Motor neuron (in vitro differentiated cells): ENCODE data around the gene SLC51A. TPM values are rescaled to one million over a fixed set of nuclear protein-coding genes. Genes with fewer than 3 reads are reported as not detected.
A peak's percentile ranks its signal among the peaks of the same experiment; 100 is the strongest.
"Not testable (repeated sequence)": the region's sequence is repeated elsewhere in the genome, so short reads cannot be mapped to it uniquely, and the experiment has no call there.

ENCODE experiments used
- ATAC-seq, 8 experiments: fragments of 200-7000 bp; cut with Tn5 transposase; replicated peaks in 6 of 8; 2 replicates each; pipeline ENCODE4 v1.8.0; 2021; ENCODE audit warnings: mild to moderate bottlenecking in 8 of 8, moderate library complexity in 8 of 8
- H3K27ac ChIP-seq, 2 donors: fragments of 250-450 bp; sonication (Bioruptor Pico); 2 replicates each; pipeline ENCODE4 v1.9.0; 2021; ENCODE audit warnings: antibody characterized with exemption in 2 of 2, mild to moderate bottlenecking in 2 of 2, moderate library complexity in 1 of 2
- H3K4me1 ChIP-seq, 2 donors: fragments of 250-450 bp; sonication (Bioruptor Pico); replicated peaks in 1 of 2; 2 replicates each; pipeline ENCODE4 v1.6.1; 2021; ENCODE audit warnings: antibody characterized with exemption in 2 of 2, mild to moderate bottlenecking in 2 of 2, moderate library complexity in 1 of 2
- H3K4me3 ChIP-seq, 5 donors: fragments of 250-450 bp; sonication (Bioruptor Pico); 2 replicates each; pipeline ENCODE4 v1.9.0; 2021; ENCODE audit warnings: antibody characterized with exemption in 5 of 5, mild to moderate bottlenecking in 5 of 5, moderate library complexity in 4 of 5
- WGBS, 10 experiments: fragments of 450-650 bp; shearing (Covaris generic); methylation state at CpG; one replicate each; pipeline ENCODE4 v1.0.0; 2022; 5-methylcytosine and 5-hydroxymethylcytosine counted together
- in situ Hi-C, 9 experiments: fragments of 400-800 bp; cut with MboI; loops; one replicate each; pipeline ENCODE4 v1.15.0; 2021; ENCODE audit warnings: low sequenced_read_pairs in 9 of 9, low pct_unique_long_range_greater_than_20kb in 2 of 9; ENCODE audit not compliant: unreplicated experiment in 9 of 9
- total RNA-seq, 8 experiments: library from RNA; unstranded; fragments of 300-600 nt; gene quantifications; 2 replicates each; pipeline versions ENCODE4 v1.2.3 to v1.2.4, GENCODE V29; 2022

The SLC51A gene
- total RNA-seq, 8 experiments from 2014 or later: 2.3 to 12.0 (median 5.4) TPM

- no peak for ATAC-seq
- WGBS, 10 experiments: 75 to 100% (median 84%) methylated on average over 4 to 7 of the region's 14 CpGs
- Histone ChIP-seq H3K27ac (no peak overlapping the region), H3K4me3 (no peak overlapping the region), H3K4me1 (no peaks in the 10 kb centered on the region)
- in situ Hi-C loops: no loop called here
These were observed 22.6 kb downstream of the SLC51A start for GRCh38 chr3:196238612-196239560.

- no peaks in the 10 kb centered on the region for H3K4me1 ChIP-seq
- WGBS, 10 experiments: 50 to 100% (median 98%) methylated on average over 1 to 4 of the region's 4 CpGs; no CpG with 5 or more reads in 1 of the 10 experiments
- no peak overlapping the region for H3K4me3 ChIP-seq
- ATAC-seq: no peak
- in situ Hi-C loops: no loop called here
- H3K27ac ChIP-seq: no peak overlapping the region
These were observed 24.1 kb downstream of the SLC51A start for GRCh38 chr3:196240424-196240823.

GRCh38 chr3:196241704-196242103, 25.4 kb downstream of the SLC51A start:
- 80 to 100% (median 90%) methylated on average over 2 to 8 of the region's 8 CpGs; no CpG with 5 or more reads in 1 of the 10 experiments for WGBS, 10 experiments
- Histone ChIP-seq H3K4me1 (no peaks in the 10 kb centered on the region), H3K4me3 (no peak overlapping the region), H3K27ac (no peak overlapping the region)
- in situ Hi-C loops: no loop called here
- no peak for ATAC-seq

- WGBS, 10 experiments: no CpG with 5 or more reads among the region's 34 CpGs
- ATAC-seq, in situ Hi-C loops, H3K27ac ChIP-seq, H3K4me1 ChIP-seq, H3K4me3 ChIP-seq: not testable (repeated sequence)
These were observed 27.8 kb downstream of the SLC51A start for GRCh38 chr3:196244166-196244565.

GRCh38 chr3:196246612-196247308, 30.4 kb downstream of the SLC51A start:
- 60 to 97% (median 91%) methylated on average over 1 to 4 of the region's 13 CpGs; no CpG with 5 or more reads in 4 of the 10 experiments for WGBS, 10 experiments
- peak in 1 of 8 experiments; percentile 18 for ATAC-seq
- H3K27ac ChIP-seq: no peak overlapping the region
- in situ Hi-C loops: no loop called here
- no peak overlapping the region for H3K4me3 ChIP-seq
- no peaks in the 10 kb centered on the region for H3K4me1 ChIP-seq

GRCh38 chr3:196251918-196252317, 35.6 kb downstream of the SLC51A start:
- no peak overlapping the region for H3K27ac ChIP-seq
- no peaks in the 10 kb centered on the region for H3K4me1 ChIP-seq
- H3K4me3 ChIP-seq: no peak overlapping the region
- 100% methylated on average over 2 to 4 of the region's 16 CpGs; no CpG with 5 or more reads in 8 of the 10 experiments for WGBS, 10 experiments
- in situ Hi-C loops: loop anchor here in 2 of 9 experiments (25.0 kb wide), 2 partner anchors 185 to 260 kb away; partner anchors contain the start of genes RNF168 (in 1 of the 2), SMCO1 (in 1 of the 2) and UBXN7 (in 1 of the 2)
- ATAC-seq: no peak

- Histone ChIP-seq H3K4me1 (no peaks in the 10 kb centered on the region), H3K27ac (no peak overlapping the region), H3K4me3 (no peak overlapping the region)
- WGBS, 10 experiments: 60 to 100% (median 79%) methylated on average over 2 to 5 of the region's 5 CpGs; no CpG with 5 or more reads in 1 of the 10 experiments
- in situ Hi-C loops: loop anchor here in 2 of 9 experiments (25.0 kb wide), 2 partner anchors 183 to 258 kb away; partner anchors contain the start of genes RNF168 (in 1 of the 2), SMCO1 (in 1 of the 2) and UBXN7 (in 1 of the 2)
- no peak for ATAC-seq
These were observed 38.3 kb downstream of the SLC51A start for GRCh38 chr3:196254376-196255283.

GRCh38 chr3:196255776-196256175, 39.4 kb downstream of the SLC51A start:
- no peak for ATAC-seq
- no peak overlapping the region for H3K4me3 ChIP-seq
- WGBS, 10 experiments: 80 to 100% (median 95%) methylated on average over 1 of the region's 1 CpG; no CpG with 5 or more reads in 6 of the 10 experiments
- in situ Hi-C loops: loop anchor here in 2 of 9 experiments (25.0 kb wide), 2 partner anchors 182 to 257 kb away; partner anchors contain the start of genes RNF168 (in 1 of the 2), SMCO1 (in 1 of the 2) and UBXN7 (in 1 of the 2)
- H3K4me1 ChIP-seq: no peaks in the 10 kb centered on the region
- H3K27ac ChIP-seq: no peak overlapping the region

- no peak for ATAC-seq
- no peak overlapping the region for H3K27ac ChIP-seq
- no peaks in the 10 kb centered on the region for H3K4me1 ChIP-seq
- WGBS, 10 experiments: 92 to 100% (median 98%) methylated on average over 1 to 4 of the region's 4 CpGs
- H3K4me3 ChIP-seq: no peak overlapping the region
- in situ Hi-C loops: loop anchor here in 2 of 9 experiments (25.0 kb wide), 2 partner anchors 177 to 252 kb away; partner anchors contain the start of genes RNF168 (in 1 of the 2), SMCO1 (in 1 of the 2) and UBXN7 (in 1 of the 2)
These were observed 44.5 kb downstream of the SLC51A start for GRCh38 chr3:196260784-196261183.

GRCh38 chr3:196263819-196264218, 47.5 kb downstream of the SLC51A start:
- in situ Hi-C loops: loop anchor here in 2 of 9 experiments (25.0 kb wide), 2 partner anchors 173 to 248 kb away; partner anchors contain the start of genes RNF168 (in 1 of the 2), SMCO1 (in 1 of the 2) and UBXN7 (in 1 of the 2)
- WGBS, 10 experiments: 80 to 100% (median 95%) methylated on average over 1 to 7 of the region's 7 CpGs; no CpG with 5 or more reads in 2 of the 10 experiments
- H3K27ac ChIP-seq: no peak overlapping the region
- ATAC-seq: no peak
- no peak overlapping the region for H3K4me3 ChIP-seq
- no peaks in the 10 kb centered on the region for H3K4me1 ChIP-seq

- Histone ChIP-seq H3K4me1 (no peaks in the 10 kb centered on the region), H3K27ac (no peak overlapping the region), H3K4me3 (no peak overlapping the region)
- peak in 4 of 8 experiments; percentile 45 to 100 (median 100) for ATAC-seq
- 75 to 100% (median 91%) methylated on average over 1 to 8 of the region's 9 CpGs; no CpG with 5 or more reads in 1 of the 10 experiments for WGBS, 10 experiments
- in situ Hi-C loops: loop anchor here in 2 of 9 experiments (25.0 kb wide), 2 partner anchors 169 to 244 kb away; partner anchors contain the start of genes RNF168 (in 1 of the 2), SMCO1 (in 1 of the 2) and UBXN7 (in 1 of the 2)
These were observed 52.2 kb downstream of the SLC51A start for GRCh38 chr3:196268284-196269163.
